BLaER1 treated with 17β-estradiol and CSF1 and Interleukin-3, amounts not matched to agents 10 nM and 100 nM (cell line): ENCODE data around the gene PTGIR.

Experiments
- H3K27ac ChIP-seq, 11 experiments: shearing (Covaris generic); formaldehyde crosslinking; 2 replicates each; pipeline ENCODE4 v1.8.1; 2022
- H3K27me3 ChIP-seq, 11 experiments: shearing (Covaris generic); formaldehyde crosslinking; 2 replicates each; pipeline ENCODE4 v1.8.1; 2022
- H3K36me3 ChIP-seq, 11 experiments: shearing (Covaris generic); formaldehyde crosslinking; 2 replicates each; pipeline ENCODE4 v1.8.1; 2022
- H3K4me1 ChIP-seq, 10 experiments: shearing (Covaris generic); formaldehyde crosslinking; 2 replicates each; pipeline ENCODE4 v1.8.1; 2022
- H3K4me2 ChIP-seq, 11 experiments: shearing (Covaris generic); formaldehyde crosslinking; 2 replicates each; pipeline ENCODE4 v1.8.1; 2022
- H3K4me3 ChIP-seq, 10 experiments: shearing (Covaris generic); formaldehyde crosslinking; 2 replicates each; pipeline ENCODE4 v1.8.1; 2022
- H3K9ac ChIP-seq, 11 experiments: shearing (Covaris generic); formaldehyde crosslinking; 2 replicates each; pipeline ENCODE4 v1.8.1; 2022
- H3K9me3 ChIP-seq, 11 experiments: shearing (Covaris generic); formaldehyde crosslinking; replicated peaks in 1 of 11; 2 replicates each; pipeline ENCODE4 v1.8.1; 2022
- H4K20me1 ChIP-seq, 11 experiments: shearing (Covaris generic); formaldehyde crosslinking; 2 replicates each; pipeline ENCODE4 v1.8.1; 2022
- Cebpa-rat ChIP-seq, 11 experiments: shearing (Covaris generic); IDR thresholded peaks; 2 replicates each; pipeline ENCODE4 v1.8.1; 2022

Gene PTGIR

DNA sequence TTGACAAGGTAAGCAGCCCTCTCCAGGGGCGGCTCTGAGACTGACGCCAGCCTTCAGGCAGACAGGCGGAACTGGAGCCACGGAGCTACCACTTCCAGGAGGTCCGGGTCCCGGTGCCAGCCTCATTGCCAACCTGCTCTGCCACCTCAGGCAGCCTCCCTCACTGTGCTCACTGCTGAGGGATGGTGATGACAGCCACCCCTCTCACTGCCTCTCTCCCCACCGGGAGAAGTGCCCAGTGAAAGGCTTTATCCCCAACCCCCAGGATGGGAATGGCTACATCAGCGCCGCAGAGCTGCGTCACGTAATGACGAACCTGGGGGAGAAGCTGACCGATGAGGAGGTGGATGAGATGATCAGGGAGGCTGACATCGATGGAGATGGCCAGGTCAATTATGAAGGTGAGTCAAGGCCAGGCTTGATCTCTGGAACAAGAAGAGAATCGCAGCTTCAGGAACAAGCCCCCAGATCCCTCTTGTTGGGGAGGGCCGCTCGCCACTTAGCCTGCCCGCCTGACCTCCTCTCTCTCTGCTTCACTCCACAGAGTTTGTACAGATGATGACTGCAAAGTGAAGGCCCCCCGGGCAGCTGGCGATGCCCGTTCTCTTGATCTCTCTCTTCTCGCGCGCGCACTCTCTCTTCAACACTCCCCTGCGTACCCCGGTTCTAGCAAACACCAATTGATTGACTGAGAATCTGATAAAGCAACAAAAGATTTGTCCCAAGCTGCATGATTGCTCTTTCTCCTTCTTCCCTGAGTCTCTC is 16.1 kb downstream of the PTGIR start:
- TF ChIP-seq Cebpa-rat (IDR thresholded peaks at IDR 0.05), result no peak
- Histone ChIP-seq H3K9me3 (no peaks in the 10 kb centered on the region), H3K9ac (no peak overlapping the region), H3K4me2 (peak overlapping the region in 6 of 11 experiments; percentile 24 to 63 (median 49); a peak in 7 of 22 replicates), H3K27ac (no peak overlapping the region), H3K4me3 (no peak overlapping the region), H3K27me3 (peaks cover 0 to 56% (median 4%) of the 10 kb centered on the region in 11 experiments; a peak in 11 of 22 replicates), H4K20me1 (peaks cover 80 to 94% (median 88%) of the 10 kb centered on the region in 11 experiments), H3K4me1 (peaks cover 62 to 83% (median 66%) of the 10 kb centered on the region in 10 experiments), H3K36me3 (peaks cover 52 to 63% (median 57%) of the 10 kb centered on the region in 11 experiments)

DNA sequence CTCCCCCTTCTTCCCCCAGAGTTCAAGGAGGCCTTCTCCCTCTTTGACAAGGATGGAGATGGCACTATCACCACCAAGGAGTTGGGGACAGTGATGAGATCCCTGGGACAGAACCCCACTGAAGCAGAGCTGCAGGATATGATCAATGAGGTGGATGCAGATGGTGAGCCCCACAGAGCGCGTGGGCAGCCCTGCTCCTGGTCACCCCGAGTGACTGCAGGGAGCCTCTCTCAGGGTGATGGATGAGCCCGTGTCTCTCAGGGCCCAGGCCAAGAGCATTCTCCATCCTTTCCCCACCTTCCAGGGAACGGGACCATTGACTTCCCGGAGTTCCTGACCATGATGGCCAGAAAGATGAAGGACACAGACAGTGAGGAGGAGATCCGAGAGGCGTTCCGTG is 16.7 kb downstream of the PTGIR start:
- Histone ChIP-seq H3K4me1 (peaks cover 68 to 87% (median 72%) of the 10 kb centered on the region in 10 experiments), H3K4me3 (no peak overlapping the region), H4K20me1 (peaks cover 86 to 96% (median 94%) of the 10 kb centered on the region in 11 experiments), H3K27ac (no peak overlapping the region), H3K9ac (0 out of 22 replicates have a peak overlapping the region, but pooled peaks of 2 of the 11 experiments have one; percentile 12 to 14), H3K36me3 (peaks cover 52 to 63% (median 57%) of the 10 kb centered on the region in 11 experiments), H3K4me2 (no peak overlapping the region), H3K27me3 (peaks cover 0 to 52% (median 4%) of the 10 kb centered on the region in 11 experiments; a peak in 11 of 22 replicates), H3K9me3 (no peaks in the 10 kb centered on the region)
- no peak for TF ChIP-seq Cebpa-rat (IDR thresholded peaks at IDR 0.05)

DNA sequence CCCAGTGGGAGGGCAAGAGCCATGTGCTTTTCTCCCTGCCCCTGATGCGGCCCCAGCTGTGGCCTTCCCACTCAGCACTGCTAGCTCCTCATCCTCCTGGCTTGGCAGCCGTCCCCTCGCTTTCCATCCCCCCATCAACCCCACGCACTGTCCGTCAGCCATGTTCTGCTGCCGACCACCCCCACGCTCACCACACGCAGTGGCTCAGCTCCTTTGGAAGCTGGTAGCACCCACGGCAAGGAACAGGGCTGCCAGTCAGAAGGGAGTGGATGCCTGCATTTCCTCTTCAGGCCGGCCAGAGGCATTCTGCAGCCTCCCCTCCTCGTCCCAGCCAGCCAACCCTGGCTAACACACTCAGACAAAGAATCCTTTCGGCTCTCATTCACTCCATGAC is 17.4 kb downstream of the PTGIR start:
- Histone ChIP-seq H3K9me3 (no peaks in the 10 kb centered on the region), H3K9ac (peak overlapping the region in 1 of 11 experiments; percentile 12; a peak in 1 of 22 replicates), H3K36me3 (peaks cover 52 to 63% (median 57%) of the 10 kb centered on the region in 11 experiments), H3K4me2 (peak overlapping the region in 7 of 11 experiments; percentile 6 to 44 (median 41); a peak in 9 of 22 replicates), H3K27me3 (peaks cover 0 to 49% (median 4%) of the 10 kb centered on the region in 11 experiments; a peak in 11 of 22 replicates), H3K27ac (no peak overlapping the region), H4K20me1 (peaks cover 93 to 100% (median 99%) of the 10 kb centered on the region in 11 experiments), H3K4me1 (peaks cover 71 to 88% (median 74%) of the 10 kb centered on the region in 10 experiments), H3K4me3 (no peak overlapping the region)
- no peak for TF ChIP-seq Cebpa-rat (IDR thresholded peaks at IDR 0.05)

DNA sequence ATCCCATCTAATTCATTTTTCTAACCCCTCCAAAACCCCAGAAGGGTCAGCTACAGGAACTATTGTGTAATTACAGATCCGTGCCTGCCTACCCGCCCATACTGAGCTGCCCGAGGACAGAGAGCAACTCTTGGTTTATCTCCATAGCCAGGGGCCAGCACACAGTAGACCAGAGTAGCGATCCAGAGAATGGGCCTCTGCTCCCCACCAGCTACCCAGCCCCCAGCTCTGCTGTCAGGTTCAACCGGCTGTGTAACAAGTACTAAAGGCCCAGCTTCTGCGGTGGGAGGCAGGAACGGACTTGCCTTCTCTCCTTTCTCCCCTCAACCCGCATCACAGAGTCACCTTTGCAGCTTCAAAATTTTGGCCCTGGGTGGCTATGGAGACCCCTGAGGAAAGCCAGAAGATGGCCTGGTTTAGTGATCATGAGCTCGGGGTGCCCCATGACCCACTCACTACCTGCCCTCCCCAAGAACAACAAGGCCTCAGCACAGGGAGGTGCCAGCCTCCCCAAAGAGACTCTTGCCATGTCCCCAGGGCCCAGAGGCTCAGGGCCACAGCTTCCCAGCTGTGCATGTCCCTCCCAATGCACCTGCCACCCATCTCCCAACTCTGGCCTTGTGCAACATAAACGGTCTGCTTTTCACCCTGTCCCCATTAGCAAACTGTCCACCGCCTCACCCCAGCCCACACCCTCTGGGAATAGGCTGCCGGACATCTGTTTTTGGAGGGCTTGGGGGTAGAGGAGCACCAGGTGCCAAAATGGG is 18.0 kb downstream of the PTGIR start:
- Histone ChIP-seq H3K27me3 (peaks cover 0 to 43% (median 4%) of the 10 kb centered on the region in 11 experiments; a peak in 11 of 22 replicates), H4K20me1 (peaks cover 95 to 99% (median 98%) of the 10 kb centered on the region in 11 experiments), H3K27ac (no peak overlapping the region), H3K4me3 (no peak overlapping the region), H3K9me3 (no peaks in the 10 kb centered on the region), H3K4me2 (peak overlapping the region in 9 of 11 experiments; percentile 6 to 44 (median 38); a peak in 11 of 22 replicates), H3K36me3 (peaks cover 52 to 63% (median 57%) of the 10 kb centered on the region in 11 experiments), H3K4me1 (peaks cover 66 to 85% (median 72%) of the 10 kb centered on the region in 10 experiments), H3K9ac (peak overlapping the region in 3 of 11 experiments; percentile 9 to 25 (median 15); a peak in 2 of 22 replicates)
- TF ChIP-seq Cebpa-rat (IDR thresholded peaks at IDR 0.05), result no peak

DNA sequence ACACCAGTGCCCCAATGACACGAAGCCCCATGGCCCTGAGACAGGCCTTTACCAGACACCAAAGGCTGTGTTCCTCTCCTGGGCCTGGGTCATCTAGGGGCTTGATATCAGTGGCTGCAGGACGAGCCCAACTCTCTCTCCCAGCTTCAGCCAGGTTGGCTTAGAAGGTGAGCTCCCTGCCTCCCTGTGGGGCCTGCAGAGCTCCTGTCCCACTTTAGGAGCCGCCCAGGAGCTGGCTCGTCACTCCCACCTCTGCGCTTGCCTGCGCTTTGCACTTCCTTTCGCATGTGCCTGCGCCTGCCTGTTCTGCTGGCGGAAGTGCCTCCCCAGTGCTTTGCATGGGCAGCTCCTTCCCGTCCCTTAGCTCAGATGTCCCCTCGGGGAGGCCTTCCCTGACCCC is 18.9 kb downstream of the PTGIR start:
- Histone ChIP-seq H3K9ac (peak overlapping the region in 6 of 11 experiments; percentile 0 to 39 (median 15); a peak in 4 of 22 replicates), H4K20me1 (peaks cover 86 to 91% (median 90%) of the 10 kb centered on the region in 11 experiments), H3K27ac (no peak overlapping the region), H3K36me3 (peaks cover 52 to 63% (median 57%) of the 10 kb centered on the region in 11 experiments), H3K27me3 (peaks cover 0 to 42% (median 4%) of the 10 kb centered on the region in 11 experiments; a peak in 11 of 22 replicates), H3K4me3 (no peak overlapping the region), H3K9me3 (no peaks in the 10 kb centered on the region), H3K4me1 (peaks cover 58 to 77% (median 64%) of the 10 kb centered on the region in 10 experiments), H3K4me2 (peak overlapping the region in 9 of 11 experiments; percentile 3 to 100 (median 41); a peak in 17 of 22 replicates)
- no peak for TF ChIP-seq Cebpa-rat (IDR thresholded peaks at IDR 0.05)

DNA sequence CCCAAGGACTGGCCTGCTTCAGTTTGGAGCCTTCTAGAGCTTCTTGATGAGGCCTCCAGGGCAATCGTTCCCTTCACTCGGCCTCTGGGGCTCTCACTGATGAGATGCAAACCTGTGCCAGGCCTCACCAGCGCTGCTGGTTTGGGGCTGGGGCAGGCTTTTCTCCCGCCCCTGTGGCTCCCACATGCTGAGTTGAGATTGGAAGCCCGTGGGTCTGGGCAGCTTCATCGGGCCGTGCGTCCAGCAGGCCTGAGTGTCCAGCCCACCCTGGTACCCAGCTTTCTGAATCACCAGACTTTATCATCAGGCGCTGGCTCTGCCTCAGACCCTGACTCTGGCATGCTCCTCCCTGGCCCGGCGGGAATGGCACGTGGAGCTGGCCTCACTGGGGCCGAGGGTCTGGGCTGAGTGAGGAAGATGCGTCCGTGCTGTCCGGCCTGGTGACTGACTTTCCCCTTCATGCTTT is 19.5 kb downstream of the PTGIR start:
- Histone ChIP-seq H3K4me2 (peak overlapping the region in 7 of 11 experiments; percentile 3 to 100 (median 43); a peak in 8 of 22 replicates), H3K9ac (peak overlapping the region in 6 of 11 experiments; percentile 0 to 39 (median 14); a peak in 4 of 22 replicates), H3K9me3 (no peaks in the 10 kb centered on the region), H4K20me1 (peaks cover 80 to 84% (median 83%) of the 10 kb centered on the region in 11 experiments), H3K27ac (no peak overlapping the region), H3K27me3 (peaks cover 0 to 42% (median 4%) of the 10 kb centered on the region in 11 experiments; a peak in 11 of 22 replicates), H3K4me3 (no peak overlapping the region), H3K4me1 (peaks cover 52 to 70% (median 58%) of the 10 kb centered on the region in 10 experiments), H3K36me3 (peaks cover 52 to 62% (median 55%) of the 10 kb centered on the region in 11 experiments)
- TF ChIP-seq Cebpa-rat (IDR thresholded peaks at IDR 0.05), result no peak

DNA sequence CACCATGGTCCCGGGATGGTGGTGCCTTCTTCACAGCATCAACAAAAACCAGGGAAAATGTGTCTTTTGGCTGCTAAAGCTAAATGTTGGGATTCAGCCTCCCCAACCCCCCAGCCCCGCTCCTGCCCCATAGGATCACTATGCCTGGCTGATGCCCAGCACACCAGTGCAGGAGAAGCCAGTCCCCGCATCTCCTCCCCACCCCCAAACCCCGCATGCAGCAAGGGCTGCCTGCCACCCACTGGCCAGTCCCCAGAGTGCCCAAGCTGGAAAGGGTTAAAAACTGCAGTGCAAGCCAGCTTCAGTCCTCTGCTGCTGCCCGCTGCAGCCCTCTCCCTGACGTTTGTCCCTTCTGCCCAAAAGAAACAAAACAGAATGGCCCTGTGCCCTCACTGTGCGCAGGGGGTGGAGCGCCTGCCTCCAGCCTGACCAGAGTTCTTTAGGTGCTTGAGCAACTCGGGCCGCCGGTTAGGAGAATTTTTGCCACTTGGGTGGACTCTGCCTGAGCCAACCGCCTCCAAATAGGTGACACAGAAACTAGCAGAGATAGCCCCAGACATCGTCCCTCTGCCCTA is 20.0 kb downstream of the PTGIR start:
- Histone ChIP-seq H3K27ac (no peak overlapping the region), H3K4me1 (peaks cover 52 to 71% (median 58%) of the 10 kb centered on the region in 10 experiments), H3K36me3 (peaks cover 49 to 59% (median 51%) of the 10 kb centered on the region in 11 experiments), H3K9me3 (peaks cover 0 to 3% (median under 1%) of the 10 kb centered on the region in 11 experiments; a peak in 11 of 22 replicates), H3K9ac (peak overlapping the region in 4 of 11 experiments; percentile 7 to 39 (median 14); a peak in 2 of 22 replicates), H4K20me1 (peaks cover 76 to 80% (median 79%) of the 10 kb centered on the region in 11 experiments), H3K27me3 (peaks cover 0 to 42% (median 2%) of the 10 kb centered on the region in 11 experiments; a peak in 11 of 22 replicates), H3K4me3 (no peak overlapping the region), H3K4me2 (peak overlapping the region in 7 of 11 experiments; percentile 95 to 100 (median 99); a peak in 12 of 22 replicates)
- no peak for TF ChIP-seq Cebpa-rat (IDR thresholded peaks at IDR 0.05)
